Neural progenitor cell (in vitro differentiated cells): ENCODE measurements around the gene CYP3A4.

Experiments used
- EZH2 ChIP-seq: fragments of 200-600 bp; sonication (generic); IDR thresholded peaks from 2 replicates; pipeline ENCODE4 v1.6.1; 2017; ENCODE audit warnings: antibody characterized with exemption, mild to moderate bottlenecking, moderate library complexity
- EZH2phosphoT487 ChIP-seq: fragments of 200-600 bp; sonication (generic); IDR thresholded peaks from 2 replicates; pipeline ENCODE4 v1.6.1; 2017; ENCODE audit warnings: antibody characterized with exemption
- TF ChIP-seq, protein P1 (sequence below): fragments of 200-600 bp; sonication (generic); IDR thresholded peaks from 2 replicates; pipeline ENCODE4 v1.5.1; 2017; ENCODE audit warnings: antibody characterized with exemption, mild to moderate bottlenecking

DNA sequence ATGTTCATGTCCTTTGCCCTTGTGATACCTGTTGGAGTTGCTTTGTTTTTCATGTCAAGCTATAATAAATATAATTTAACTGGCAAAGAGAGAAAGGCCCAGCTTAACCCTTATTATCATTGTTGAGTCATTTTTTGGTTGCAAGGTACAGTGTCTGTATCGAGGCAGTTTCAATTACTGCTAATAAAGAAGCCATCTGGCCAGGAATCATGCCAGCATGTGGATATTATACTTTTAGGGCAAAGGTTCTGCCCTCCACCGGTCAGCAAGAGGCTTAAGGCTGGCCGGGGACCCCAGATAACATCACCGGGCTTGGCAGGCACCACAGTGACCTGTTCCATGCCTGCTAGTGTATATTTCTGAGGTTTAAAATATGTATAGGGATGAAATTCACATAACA is 9.0 kb upstream of the CYP3A4 start:
- TF ChIP-seq, protein P1, sequence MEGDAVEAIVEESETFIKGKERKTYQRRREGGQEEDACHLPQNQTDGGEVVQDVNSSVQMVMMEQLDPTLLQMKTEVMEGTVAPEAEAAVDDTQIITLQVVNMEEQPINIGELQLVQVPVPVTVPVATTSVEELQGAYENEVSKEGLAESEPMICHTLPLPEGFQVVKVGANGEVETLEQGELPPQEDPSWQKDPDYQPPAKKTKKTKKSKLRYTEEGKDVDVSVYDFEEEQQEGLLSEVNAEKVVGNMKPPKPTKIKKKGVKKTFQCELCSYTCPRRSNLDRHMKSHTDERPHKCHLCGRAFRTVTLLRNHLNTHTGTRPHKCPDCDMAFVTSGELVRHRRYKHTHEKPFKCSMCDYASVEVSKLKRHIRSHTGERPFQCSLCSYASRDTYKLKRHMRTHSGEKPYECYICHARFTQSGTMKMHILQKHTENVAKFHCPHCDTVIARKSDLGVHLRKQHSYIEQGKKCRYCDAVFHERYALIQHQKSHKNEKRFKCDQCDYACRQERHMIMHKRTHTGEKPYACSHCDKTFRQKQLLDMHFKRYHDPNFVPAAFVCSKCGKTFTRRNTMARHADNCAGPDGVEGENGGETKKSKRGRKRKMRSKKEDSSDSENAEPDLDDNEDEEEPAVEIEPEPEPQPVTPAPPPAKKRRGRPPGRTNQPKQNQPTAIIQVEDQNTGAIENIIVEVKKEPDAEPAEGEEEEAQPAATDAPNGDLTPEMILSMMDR, result no peak
- TF ChIP-seq EZH2phosphoT487, result no peak
- no peak for TF ChIP-seq EZH2
